BLaER1 treated with 17β-estradiol and CSF1 and Interleukin-3, amounts not matched to agents 10 nM and 100 nM (cell line): ENCODE data around the gene KCNAB1.
"Not testable (repeated sequence)": the region's sequence is repeated elsewhere in the genome, so short reads cannot be mapped to it uniquely, and the experiment has no call there.

Source experiments
- H3K27ac ChIP-seq, 11 experiments: shearing (Covaris generic); formaldehyde crosslinking; 2 replicates each; pipeline ENCODE4 v1.8.1; 2022
- H3K27me3 ChIP-seq, 11 experiments: shearing (Covaris generic); formaldehyde crosslinking; 2 replicates each; pipeline ENCODE4 v1.8.1; 2022
- H3K36me3 ChIP-seq, 11 experiments: shearing (Covaris generic); formaldehyde crosslinking; 2 replicates each; pipeline ENCODE4 v1.8.1; 2022
- H3K4me1 ChIP-seq, 10 experiments: shearing (Covaris generic); formaldehyde crosslinking; 2 replicates each; pipeline ENCODE4 v1.8.1; 2022
- H3K4me2 ChIP-seq, 11 experiments: shearing (Covaris generic); formaldehyde crosslinking; 2 replicates each; pipeline ENCODE4 v1.8.1; 2022
- H3K4me3 ChIP-seq, 10 experiments: shearing (Covaris generic); formaldehyde crosslinking; 2 replicates each; pipeline ENCODE4 v1.8.1; 2022
- H3K9ac ChIP-seq, 11 experiments: shearing (Covaris generic); formaldehyde crosslinking; 2 replicates each; pipeline ENCODE4 v1.8.1; 2022
- H3K9me3 ChIP-seq, 11 experiments: shearing (Covaris generic); formaldehyde crosslinking; replicated peaks in 1 of 11; 2 replicates each; pipeline ENCODE4 v1.8.1; 2022
- H4K20me1 ChIP-seq, 11 experiments: shearing (Covaris generic); formaldehyde crosslinking; 2 replicates each; pipeline ENCODE4 v1.8.1; 2022
- Cebpa-rat ChIP-seq, 11 experiments: shearing (Covaris generic); IDR thresholded peaks; 2 replicates each; pipeline ENCODE4 v1.8.1; 2022

The KCNAB1 gene

GRCh38 chr3:156184156-156184555, 63.8 kb downstream of the KCNAB1 start:
- H3K27ac ChIP-seq = no peak overlapping the region
- H3K4me2 ChIP-seq = no peak overlapping the region
- H3K36me3 ChIP-seq = no peaks in the 10 kb centered on the region
- H4K20me1 ChIP-seq = no peaks in the 10 kb centered on the region
- H3K4me3 ChIP-seq = no peak overlapping the region
- H3K4me1 ChIP-seq = no peaks in the 10 kb centered on the region
- no peak overlapping the region for H3K9ac ChIP-seq
- TF ChIP-seq Cebpa-rat (IDR thresholded peaks at IDR 0.05) = no peak
- no peaks in the 10 kb centered on the region for H3K9me3 ChIP-seq
- no peaks in the 10 kb centered on the region for H3K27me3 ChIP-seq

- no peak overlapping the region for H3K27ac ChIP-seq
- H4K20me1 ChIP-seq = no peaks in the 10 kb centered on the region
- no peak overlapping the region for H3K9ac ChIP-seq
- H3K4me2 ChIP-seq = no peak overlapping the region
- H3K36me3 ChIP-seq = no peaks in the 10 kb centered on the region
- no peaks in the 10 kb centered on the region for H3K4me1 ChIP-seq
- H3K4me3 ChIP-seq = no peak overlapping the region
- no peak for TF ChIP-seq Cebpa-rat (IDR thresholded peaks at IDR 0.05)
- no peaks in the 10 kb centered on the region for H3K27me3 ChIP-seq
- no peaks in the 10 kb centered on the region for H3K9me3 ChIP-seq
These were observed 66.9 kb downstream of the KCNAB1 start for GRCh38 chr3:156187146-156187769.

- H3K9me3 ChIP-seq = no peaks in the 10 kb centered on the region
- H3K9ac ChIP-seq = no peak overlapping the region
- H4K20me1 ChIP-seq = no peaks in the 10 kb centered on the region
- H3K27me3 ChIP-seq = no peaks in the 10 kb centered on the region
- no peak for TF ChIP-seq Cebpa-rat (IDR thresholded peaks at IDR 0.05)
- H3K4me2 ChIP-seq = no peak overlapping the region
- no peak overlapping the region for H3K4me3 ChIP-seq
- H3K36me3 ChIP-seq = no peaks in the 10 kb centered on the region
- H3K27ac ChIP-seq = no peak overlapping the region
- no peaks in the 10 kb centered on the region for H3K4me1 ChIP-seq
These were observed 68.4 kb downstream of the KCNAB1 start for GRCh38 chr3:156188757-156189156.

GRCh38 chr3:156189927-156190326, 69.5 kb downstream of the KCNAB1 start:
- no peak overlapping the region for H3K27ac ChIP-seq
- H3K4me3 ChIP-seq = no peak overlapping the region
- TF ChIP-seq Cebpa-rat (IDR thresholded peaks at IDR 0.05) = no peak
- no peak overlapping the region for H3K9ac ChIP-seq
- no peaks in the 10 kb centered on the region for H3K36me3 ChIP-seq
- H3K27me3 ChIP-seq = no peaks in the 10 kb centered on the region
- H4K20me1 ChIP-seq = no peaks in the 10 kb centered on the region
- H3K9me3 ChIP-seq = no peaks in the 10 kb centered on the region
- H3K4me2 ChIP-seq = no peak overlapping the region
- no peaks in the 10 kb centered on the region for H3K4me1 ChIP-seq

- H3K4me2 ChIP-seq, H3K4me3 ChIP-seq, H3K9me3 ChIP-seq, H4K20me1 ChIP-seq, H3K27ac ChIP-seq, H3K27me3 ChIP-seq, H3K9ac ChIP-seq, H3K4me1 ChIP-seq, H3K36me3 ChIP-seq: not testable (repeated sequence)
These were observed 74.6 kb downstream of the KCNAB1 start for GRCh38 chr3:156194945-156195344.

- H3K4me3 ChIP-seq, H3K9me3 ChIP-seq, H4K20me1 ChIP-seq, H3K4me1 ChIP-seq, H3K27ac ChIP-seq, H3K9ac ChIP-seq, H3K36me3 ChIP-seq, H3K4me2 ChIP-seq, H3K27me3 ChIP-seq: not testable (repeated sequence)
These were observed 76.8 kb downstream of the KCNAB1 start for GRCh38 chr3:156197152-156197551.

- no peak overlapping the region for H3K27ac ChIP-seq
- H4K20me1 ChIP-seq = no peaks in the 10 kb centered on the region
- H3K4me1 ChIP-seq = no peaks in the 10 kb centered on the region
- H3K9ac ChIP-seq = no peak overlapping the region
- no peaks in the 10 kb centered on the region for H3K36me3 ChIP-seq
- no peak overlapping the region for H3K4me2 ChIP-seq
- H3K9me3 ChIP-seq = 0 out of 22 replicates have a peak, but pooled peaks cover 0 to 4% (median 0%) of the 10 kb centered on the region in 11 experiments
- no peak for TF ChIP-seq Cebpa-rat (IDR thresholded peaks at IDR 0.05)
- no peak overlapping the region for H3K4me3 ChIP-seq
- H3K27me3 ChIP-seq = no peaks in the 10 kb centered on the region
These were observed 81.3 kb downstream of the KCNAB1 start for GRCh38 chr3:156201411-156202405.

- Histone ChIP-seq H3K4me3 (no peak overlapping the region), H3K27me3 (no peaks in the 10 kb centered on the region), H3K36me3 (no peaks in the 10 kb centered on the region), H3K9ac (no peak overlapping the region), H3K4me1 (no peaks in the 10 kb centered on the region), H3K27ac (no peak overlapping the region), H4K20me1 (no peaks in the 10 kb centered on the region), H3K9me3 (no peaks in the 10 kb centered on the region), H3K4me2 (no peak overlapping the region)
- no peak for TF ChIP-seq Cebpa-rat (IDR thresholded peaks at IDR 0.05)
These were observed 85.8 kb downstream of the KCNAB1 start for GRCh38 chr3:156206157-156206556.

- no peaks in the 10 kb centered on the region for H4K20me1 ChIP-seq
- H3K9me3 ChIP-seq = no peaks in the 10 kb centered on the region
- H3K4me2 ChIP-seq = no peak overlapping the region
- no peaks in the 10 kb centered on the region for H3K36me3 ChIP-seq
- no peak for TF ChIP-seq Cebpa-rat (IDR thresholded peaks at IDR 0.05)
- H3K27ac ChIP-seq = no peak overlapping the region
- no peak overlapping the region for H3K4me3 ChIP-seq
- H3K27me3 ChIP-seq = no peaks in the 10 kb centered on the region
- H3K9ac ChIP-seq = no peak overlapping the region
- H3K4me1 ChIP-seq = peaks cover 0 to 8% (median 0%) of the 10 kb centered on the region in 10 experiments; a peak in 2 of 20 replicates
These were observed 87.7 kb downstream of the KCNAB1 start for GRCh38 chr3:156207802-156208685.
